HG02973 (cell line): ENCODE measurements around the gene HIPK2.
"Not testable (repeated sequence)": the region's sequence is repeated elsewhere in the genome, so short reads cannot be mapped to it uniquely, and the experiment has no call there.

Experiments
- ATAC-seq: cut with Tn5 transposase; IDR thresholded peaks from one replicate; pipeline ENCODE4 v1.9.1; 2021; ENCODE audit warnings: moderate library complexity; ENCODE audit not compliant: unreplicated experiment

HIPK2 gene

DNA sequence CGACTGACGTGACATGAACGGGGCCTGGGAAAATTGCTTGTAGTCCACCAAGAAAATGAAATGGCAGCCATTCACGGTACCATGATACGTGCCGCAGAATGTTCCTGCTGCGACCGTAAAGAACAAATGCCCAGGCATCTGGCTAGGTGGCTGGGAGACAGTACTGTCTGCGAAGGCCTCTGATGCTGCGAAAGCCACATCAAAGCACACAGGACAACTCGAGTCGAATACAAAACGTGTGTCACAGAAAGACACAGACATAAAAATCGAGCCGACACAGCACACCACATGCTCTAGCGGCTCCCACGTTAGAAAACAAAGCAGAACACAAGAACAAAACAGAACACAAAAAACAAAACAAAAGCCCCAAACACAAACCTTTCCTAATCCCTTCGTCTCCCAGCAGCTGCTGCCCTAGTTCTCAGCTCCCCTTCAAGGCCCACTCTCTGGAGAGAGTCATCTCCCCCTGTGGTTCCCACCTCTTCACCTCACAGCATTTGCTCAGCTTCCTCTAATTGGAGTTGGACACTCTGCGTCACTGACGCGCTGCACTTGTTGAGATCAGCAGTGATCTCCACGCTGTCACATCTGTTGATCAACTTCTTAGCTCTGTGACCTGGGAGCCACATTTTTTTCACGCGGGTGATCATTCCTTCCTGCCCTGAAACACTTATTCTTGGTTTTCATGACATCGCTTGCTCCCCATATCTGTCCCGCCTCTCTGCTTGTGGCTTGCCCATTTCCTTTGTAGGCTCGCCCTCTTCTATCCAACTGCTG lies 142.1 kb downstream of the HIPK2 start:
- no peak for ATAC-seq

DNA sequence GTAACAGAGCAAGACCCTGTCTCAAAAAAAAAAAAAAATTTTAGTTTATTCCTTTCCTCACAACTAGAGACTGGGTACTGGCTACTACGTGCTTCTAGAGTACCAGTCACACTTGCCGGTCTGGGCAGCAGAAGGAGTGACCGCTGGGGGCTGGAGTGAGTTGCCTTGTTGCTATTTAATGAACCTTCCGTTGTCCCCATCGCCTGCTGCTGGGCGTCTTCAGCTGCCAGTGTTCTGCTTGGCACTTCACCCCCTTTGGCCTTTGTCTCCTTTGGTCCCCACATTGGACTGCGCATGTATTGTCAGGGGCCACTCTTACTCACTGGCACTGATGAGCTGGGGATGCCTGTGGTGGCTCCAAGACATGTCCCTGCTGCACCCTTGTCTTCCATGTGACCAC lies 143.7 kb downstream of the HIPK2 start:
- ATAC-seq, result no peak

DNA sequence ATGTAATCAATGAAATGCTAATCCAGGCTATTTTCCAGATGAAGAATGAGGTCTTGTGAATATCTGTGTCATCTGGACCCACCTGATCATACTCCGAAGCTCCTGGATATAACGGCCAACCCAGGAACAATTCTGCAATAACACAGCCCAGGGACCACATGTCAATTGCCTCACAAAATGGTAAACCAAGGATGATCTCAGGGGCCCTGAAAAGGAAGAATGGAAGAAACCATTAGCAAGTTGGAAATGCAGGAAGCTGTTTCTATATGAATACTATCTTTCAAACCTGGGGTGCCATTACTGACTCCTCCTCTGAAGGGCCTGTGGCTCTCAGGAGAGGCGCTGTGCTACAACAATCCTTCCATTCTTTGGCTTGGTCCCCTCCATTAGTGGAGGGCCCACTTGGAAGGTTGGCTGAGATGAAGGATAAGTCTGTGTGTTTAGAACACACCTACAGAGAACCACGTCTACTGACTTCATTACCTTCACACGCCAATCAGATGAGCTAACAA lies 146.2 kb downstream of the HIPK2 start:
- no peak for ATAC-seq

DNA sequence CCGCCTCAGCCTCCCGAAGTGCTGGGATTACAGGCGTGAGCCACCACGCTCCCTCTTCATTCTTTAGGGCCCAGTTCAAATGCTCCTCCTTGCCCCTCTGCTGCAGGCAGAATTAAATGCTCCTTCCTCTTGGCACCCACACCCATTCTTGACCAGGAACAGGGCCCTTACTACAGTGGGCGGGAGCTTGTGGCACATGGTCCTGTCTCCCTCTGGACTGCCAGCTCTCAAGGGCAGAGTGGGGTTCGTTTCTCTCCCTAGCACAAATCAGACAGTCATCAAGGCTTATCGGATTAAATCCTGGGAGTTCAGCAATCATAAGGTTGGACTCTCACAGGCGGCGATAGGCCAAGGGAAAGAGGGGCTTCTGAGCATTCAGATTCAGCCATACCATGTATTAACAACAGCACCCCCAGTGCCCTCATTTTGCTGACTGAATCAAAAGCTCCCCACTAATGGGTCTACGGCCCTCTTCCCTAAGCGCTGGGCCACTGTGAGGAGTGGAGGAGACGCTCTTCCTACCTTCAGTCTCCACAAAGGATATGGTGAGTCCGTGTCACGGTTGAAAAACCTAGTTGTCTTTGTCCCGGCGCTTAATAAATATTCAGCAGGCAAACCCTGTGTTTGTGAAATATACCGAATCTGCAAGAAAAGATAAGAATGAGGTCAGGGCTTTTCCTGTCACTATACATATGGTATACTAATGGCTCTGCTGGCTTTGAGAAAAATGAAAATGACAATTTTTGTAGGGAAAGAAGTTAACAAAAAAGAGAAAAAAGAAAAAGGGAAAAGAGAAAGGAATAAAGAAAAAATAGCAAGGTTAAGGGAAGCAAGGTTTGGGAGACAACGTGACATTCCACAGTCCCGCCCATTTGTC lies 146.9 kb downstream of the HIPK2 start:
- ATAC-seq, result no peak

DNA sequence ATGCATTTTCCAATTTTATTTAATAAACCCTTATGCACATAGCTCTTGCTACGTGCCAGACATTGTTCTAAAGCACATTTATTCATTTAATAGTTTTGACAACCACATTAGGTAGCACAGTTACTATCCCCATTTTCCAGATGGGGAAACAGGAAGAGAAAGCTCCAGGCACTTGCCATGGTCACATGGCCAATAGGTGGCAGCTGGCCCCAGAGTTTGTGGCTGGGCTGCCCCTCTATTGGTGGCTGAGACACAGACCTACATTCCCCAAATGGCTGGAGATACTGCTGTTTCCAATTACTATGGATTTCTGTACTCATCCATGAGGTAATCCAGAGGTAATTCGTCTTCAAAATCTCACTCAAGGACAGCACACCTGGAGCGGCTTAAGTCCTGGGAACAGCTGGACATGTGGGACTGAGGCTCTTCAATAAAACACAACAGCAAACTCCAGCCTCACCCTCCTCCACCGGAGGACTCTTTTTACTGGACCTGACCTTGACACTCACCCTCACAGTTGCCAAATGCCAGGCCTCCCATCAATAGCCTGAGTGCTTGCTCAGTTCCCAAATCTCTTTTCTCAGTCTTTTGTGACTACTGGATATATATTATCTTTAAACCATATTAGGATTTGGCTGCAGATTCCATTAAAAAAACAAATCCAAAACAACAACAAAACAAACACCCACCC lies 148.3 kb downstream of the HIPK2 start:
- ATAC-seq, result no peak

DNA sequence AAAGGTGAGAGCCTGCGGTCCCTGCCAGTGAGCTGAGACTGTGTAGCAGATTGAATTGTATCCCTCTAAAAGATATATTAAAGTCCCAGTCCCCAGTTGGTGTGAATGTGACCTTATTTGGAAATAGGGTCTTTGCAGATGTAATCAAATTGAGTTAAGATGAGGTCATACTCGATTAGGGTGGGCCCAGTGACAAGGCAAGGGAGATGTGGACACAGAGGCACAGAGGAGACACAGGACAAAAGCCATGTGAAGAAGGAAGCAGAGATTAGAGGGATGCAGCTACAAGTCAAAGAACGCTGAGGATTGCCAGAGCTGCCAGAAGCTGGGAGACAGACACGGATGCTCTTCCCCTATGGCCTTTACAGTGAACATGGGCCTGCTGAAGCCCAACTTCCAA lies 150.0 kb downstream of the HIPK2 start:
- no peak for ATAC-seq

DNA sequence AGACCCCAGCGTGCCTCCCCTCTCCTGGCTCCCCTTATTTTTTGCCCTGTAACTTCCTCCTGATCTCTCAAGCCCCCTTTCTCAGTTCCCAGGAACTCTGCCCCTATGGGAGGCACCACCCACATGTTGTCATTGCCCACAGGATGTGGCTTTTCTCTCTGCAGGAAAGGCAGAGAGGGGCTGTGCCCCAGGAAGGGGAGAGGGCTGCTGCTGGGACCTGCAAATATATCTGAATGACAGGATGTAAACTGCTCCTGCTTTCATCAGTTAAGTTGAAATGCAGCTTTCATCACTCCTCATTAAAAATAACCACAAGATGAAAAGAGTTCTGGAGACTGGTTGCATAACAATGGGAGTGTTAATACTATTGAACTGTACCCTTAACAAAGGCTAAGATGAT lies 151.0 kb downstream of the HIPK2 start:
- no peak for ATAC-seq

DNA sequence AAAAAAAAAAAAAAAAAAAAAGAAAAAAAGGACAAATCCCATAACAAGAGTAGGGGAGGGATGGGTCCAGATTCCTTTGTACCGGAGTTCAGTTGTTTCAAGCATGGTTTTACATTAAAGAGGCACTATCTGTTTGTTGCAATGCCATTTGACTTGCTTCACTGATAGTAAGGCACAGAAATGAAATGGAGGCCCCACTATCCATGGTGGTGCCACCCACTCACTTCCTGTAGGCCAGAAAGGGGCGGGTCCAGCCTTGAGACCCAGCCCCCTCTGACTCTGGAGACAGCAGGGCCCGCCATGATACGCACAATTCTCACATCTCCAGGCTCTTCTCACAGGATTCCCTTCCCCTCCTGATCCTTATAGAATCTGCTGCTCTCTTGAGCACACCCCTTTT lies 154.3 kb downstream of the HIPK2 start:
- ATAC-seq, result no peak

DNA sequence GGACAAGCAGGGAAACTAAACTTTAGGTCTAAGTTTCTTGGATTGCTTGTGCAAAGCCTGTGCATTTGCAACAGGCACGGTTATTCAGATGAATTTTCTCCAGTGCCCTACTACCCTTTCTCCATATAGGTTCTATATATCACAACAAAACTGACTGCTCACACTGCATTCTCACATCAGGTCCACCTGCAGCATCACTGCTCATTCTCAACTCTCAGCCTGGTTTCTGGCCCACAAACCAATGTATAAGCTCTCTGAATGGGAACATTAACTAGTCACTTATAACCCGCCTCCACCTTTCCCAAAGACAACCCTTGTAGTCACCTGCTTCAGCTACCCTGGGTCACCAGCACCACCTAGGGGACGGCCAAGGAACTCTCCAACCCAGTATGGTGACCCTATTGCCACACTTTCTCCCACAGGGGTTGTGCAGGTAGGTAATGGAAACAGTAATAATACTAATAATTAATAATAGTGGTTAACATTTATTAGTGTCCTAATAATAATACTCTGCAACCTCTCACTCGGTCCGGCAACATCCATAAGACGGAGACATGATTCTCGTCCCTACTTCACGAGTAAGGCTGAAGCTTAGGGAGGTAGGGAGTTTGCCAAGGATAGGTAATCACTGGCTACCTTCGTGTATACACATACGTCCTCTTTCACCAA lies 157.0 kb downstream of the HIPK2 start:
- ATAC-seq, result no peak

DNA sequence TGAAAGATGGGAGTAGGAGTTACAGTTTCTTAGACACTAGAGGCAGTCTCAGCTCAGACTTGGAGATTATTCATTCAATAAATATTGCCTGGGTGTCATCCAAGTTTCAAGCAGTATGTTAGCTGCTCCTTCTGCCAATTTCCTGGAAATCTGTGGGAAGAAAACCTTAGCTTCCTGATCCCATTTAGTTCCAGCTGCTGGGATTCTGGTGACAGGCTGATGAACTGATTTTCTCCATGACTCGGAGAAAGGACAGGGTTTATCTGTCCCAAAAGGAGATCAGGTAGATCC lies 158.5 kb downstream of the HIPK2 start:
- no peak for ATAC-seq

DNA sequence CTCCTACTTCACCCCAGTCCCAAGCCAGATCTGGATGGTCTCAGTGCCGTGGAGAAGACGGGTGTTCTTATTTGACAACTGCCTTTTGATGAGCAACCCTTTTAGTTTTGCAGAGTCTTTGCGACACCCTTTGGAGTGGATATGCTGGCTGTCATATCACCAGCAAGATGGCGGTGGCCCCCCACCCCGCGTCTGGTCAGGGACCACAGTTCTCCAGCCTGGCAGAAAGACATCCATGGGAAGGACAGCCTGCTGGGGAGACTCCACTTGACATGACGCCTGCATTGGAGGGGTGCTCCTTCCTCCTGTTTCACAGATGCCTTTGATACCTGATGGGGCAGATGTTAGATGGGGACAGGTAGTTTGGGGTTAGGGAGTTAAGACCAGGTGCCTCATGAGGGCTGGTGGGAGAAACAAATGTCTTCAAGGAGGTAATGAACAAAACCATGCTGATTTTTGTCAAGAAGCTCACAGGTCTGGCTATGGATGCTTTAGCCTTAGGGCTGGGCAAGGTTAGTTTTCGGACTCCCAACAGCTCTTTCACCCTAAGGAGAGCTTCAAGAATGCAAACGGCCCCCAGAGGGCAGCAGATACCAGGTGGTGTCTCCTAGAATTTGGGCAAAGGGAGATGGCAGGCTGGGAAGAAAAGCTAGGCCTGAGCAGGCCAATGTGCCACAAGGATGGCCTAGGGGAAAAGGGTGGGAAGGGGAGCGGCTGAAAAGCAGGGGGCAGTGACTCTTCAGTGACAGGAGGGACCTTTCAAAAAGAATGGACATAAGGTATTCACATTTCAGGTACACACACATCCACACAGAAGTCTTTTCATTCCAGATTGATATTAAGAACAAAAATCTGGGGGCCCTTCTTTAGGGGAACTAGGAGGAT lies 159.1 kb downstream of the HIPK2 start:
- ATAC-seq, result no peak

DNA sequence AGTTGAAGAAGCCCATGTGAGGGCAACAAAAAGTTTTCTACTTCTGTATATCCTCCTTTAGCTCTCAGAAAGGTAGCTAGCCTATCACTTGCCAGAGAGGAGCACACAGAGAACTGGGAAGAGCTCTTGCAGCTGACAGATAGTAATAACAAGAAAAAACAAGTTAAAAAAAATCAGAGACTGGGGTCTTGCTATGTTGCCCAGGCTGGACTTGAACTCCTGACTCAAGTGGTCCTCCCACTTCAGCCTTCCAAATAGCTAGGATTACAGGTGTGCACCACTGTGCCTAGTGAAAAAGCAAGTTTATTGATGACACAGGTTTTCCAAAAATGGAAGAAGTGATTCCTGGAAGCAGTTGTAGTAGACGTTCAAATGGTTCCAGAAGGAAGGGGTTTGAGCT lies 160.7 kb downstream of the HIPK2 start:
- ATAC-seq, result no peak

DNA sequence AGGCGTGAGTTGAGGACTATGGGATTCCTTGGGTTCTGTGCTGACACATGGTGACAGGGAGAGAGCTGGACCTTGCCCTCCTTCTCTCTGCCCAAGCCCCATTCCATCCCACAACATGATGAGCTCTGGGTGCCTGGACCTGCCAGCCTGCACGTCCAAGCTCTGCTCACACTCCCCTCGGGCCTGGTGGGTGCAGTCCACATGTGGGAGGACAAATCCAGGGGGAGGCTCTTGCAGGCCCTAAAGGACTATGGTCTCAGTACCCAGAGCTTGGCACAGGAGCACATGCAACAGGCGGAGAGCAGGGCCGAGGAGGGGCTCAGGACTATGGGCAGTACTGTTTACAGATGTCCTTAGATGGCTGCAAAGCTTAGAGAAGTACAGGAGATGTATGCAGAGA lies 162.9 kb downstream of the HIPK2 start:
- no peak for ATAC-seq

DNA sequence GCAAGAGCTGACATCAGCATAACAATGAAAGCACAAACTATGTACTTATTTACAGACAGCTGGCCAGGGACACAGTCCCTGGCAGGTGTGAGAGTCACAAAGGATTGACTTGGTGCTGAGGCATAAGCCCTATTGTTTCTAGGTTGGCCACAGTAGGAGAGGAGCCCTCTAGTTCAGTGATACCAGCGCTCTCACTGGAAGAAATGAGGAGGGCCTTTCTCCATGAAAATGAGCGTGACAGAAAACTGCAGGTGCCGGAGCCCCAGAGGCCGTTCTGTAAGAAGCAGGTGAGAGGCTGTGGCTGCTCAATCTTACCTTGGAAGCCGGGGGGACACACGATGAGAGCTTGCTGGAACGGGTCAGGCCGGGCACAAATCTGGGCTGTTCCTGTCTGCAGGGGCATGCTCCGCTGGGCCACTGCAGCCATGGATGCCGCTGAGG lies 163.8 kb downstream of the HIPK2 start:
- no peak for ATAC-seq

DNA sequence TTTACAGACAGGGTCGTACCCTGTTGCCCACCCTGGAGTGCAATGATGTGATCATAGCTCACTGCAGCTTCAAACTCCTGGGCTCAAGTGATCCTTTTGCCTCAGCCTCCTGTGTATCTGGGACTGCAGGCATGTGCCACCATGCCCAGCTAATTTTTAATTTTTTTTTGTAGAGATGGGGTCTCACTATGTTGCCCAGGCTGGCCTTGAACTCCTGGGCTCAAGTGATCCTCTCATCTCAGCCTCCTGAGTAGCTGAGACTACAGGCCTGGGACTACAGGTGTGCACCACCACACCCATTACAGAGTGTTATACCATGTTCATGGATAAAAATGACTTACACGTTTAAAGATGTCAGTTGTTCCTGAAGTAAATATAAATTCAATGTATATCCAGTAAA lies 166.2 kb downstream of the HIPK2 start:
- not testable (repeated sequence) for ATAC-seq

DNA sequence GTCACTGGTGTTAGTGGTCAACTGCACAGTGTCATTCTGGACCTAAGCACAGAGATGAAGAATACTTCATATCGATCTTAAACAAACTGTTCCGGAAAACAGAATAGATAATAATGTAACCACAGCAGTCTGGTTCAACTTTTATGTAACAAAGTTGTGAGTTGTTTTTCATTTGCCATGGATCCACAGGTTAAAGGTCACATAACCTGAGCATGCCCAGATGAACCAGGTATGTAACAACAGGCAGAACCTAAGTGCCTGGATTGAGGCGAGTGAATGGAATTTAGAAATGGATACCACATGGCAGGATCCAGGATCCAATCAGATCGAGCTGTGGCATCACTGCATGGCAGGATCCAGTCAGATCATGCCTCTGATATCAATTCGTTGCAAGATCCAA lies 167.2 kb downstream of the HIPK2 start:
- ATAC-seq, result no peak

DNA sequence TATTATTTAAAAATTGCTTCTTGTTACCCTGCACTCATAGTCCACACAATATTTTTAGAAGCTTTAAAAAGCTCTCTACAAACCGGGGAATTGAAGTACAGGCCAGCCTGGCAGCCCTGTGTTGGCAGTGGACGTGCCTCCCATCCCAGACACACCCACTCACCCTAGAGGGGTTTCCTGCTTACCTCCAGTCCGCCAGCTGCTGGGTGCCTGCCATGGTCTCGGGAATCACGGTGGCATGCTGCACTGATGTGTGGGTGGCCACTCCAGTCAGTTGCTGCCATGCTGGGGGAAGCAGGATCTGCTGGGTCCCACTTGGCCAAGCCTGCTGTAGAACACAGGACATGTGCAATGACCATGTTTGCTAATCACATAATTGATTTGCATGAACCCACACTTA lies 173.9 kb downstream of the HIPK2 start:
- ATAC-seq, result no peak

DNA sequence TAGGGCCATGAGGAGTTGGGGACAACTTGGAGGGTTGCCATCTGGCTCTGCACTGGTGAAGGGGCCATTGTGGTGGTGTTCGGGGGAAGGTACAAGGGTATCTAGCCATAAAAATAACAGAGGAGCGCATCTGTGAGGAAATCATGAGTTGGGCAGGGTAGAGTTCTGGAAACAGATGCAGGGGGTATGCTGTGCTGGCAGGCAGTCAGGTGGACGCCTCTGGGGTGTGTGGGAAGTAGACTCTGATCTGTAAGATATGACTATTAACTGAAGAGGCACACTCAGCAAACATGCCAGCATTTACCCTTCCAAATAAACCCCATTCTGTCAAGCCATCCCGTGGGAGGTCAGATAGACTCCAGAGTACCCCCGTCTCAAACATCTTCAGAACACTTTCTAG lies 174.5 kb downstream of the HIPK2 start:
- ATAC-seq, result no peak

DNA sequence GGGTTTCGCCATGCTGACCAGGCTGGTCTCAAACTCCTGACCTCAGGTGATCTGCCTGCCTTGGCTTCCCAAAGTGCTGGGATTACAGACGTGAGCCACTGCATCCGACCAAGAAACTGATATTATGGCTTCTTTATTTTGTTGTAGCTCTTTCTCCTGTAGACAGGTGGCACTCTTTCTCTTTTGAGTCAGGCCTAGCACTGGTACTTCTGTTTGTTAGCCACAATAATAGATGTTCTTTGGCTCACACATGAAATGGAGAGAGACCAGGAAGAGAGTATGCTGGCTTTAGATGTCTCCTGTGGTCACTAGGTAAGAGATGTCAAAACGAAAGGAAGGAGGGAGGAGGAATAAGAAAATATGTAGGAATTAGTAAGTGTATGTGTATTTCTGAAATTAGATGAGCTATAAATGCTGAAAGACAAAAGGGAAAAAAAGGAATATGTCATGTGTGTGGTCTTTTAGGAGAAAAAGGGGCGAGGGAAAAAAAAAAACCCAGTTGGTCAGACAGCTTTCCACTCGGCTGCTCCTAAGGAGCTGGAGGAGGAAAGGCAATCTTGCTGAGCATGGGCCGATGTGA lies 175.6 kb downstream of the HIPK2 start:
- ATAC-seq, result no peak

DNA sequence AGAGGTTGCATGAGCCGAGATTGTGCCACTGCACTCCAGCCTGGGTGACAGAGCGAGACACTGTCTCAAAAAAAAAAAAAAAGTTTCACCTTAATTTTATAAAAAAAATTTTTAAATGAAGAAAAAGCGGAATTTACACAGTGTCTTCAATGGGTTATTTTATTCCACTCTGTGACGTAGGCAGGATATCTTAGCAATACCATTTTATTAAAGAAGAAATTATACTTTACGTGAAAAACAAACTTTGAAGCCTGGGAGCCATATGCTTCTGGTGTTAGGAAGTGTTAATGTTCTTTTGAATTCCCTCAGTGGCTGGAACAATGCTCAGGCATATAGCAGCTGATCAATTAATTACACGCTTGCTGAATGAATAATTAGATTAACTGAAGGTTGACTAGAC lies 176.6 kb downstream of the HIPK2 start:
- ATAC-seq, result no peak
